CD4-positive, alpha-beta memory T cell (primary cell): Measurements from ENCODE around the gene CAMK2A. TPM values are rescaled to one million over a fixed set of nuclear protein-coding genes. Genes with fewer than 3 reads are reported as not detected.

Source experiments
- CTCF ChIA-PET: fragments of 350-600 bp; sonication (Branson Sonifier 250); formaldehyde crosslinking; loops from one replicate; lab custom pipeline; 2021; ENCODE audit warnings: inconsistent platforms; ENCODE audit not compliant: partially characterized antibody; lab: Charles Lee
- POLR2A ChIA-PET: fragments of 350-600 bp; sonication (Branson Sonifier 250); formaldehyde crosslinking; loops from one replicate; lab custom pipeline; 2021; ENCODE audit not compliant: partially characterized antibody; lab: Charles Lee
- DNase-seq, 5 donors: peaks; one replicate each; pipeline versions ENCODE4 v3.0.0 to v3.0.0-alpha.2; 2020 to 2022; ENCODE audit warnings: mixed read lengths in 1 of 5
- H3K27ac ChIP-seq: one replicate; pipeline ENCODE4 v1.7.0; 2013; ENCODE audit warnings: low read depth, low read length
- H3K27me3 ChIP-seq: 2 replicates; pipeline ENCODE4 v1.7.0; 2013; ENCODE audit warnings: mild to moderate bottlenecking, low read length, moderate library complexity; ENCODE audit not compliant: insufficient read depth
- H3K36me3 ChIP-seq: 2 replicates; pipeline ENCODE4 v1.7.0; 2013; ENCODE audit warnings: mild to moderate bottlenecking, low read length, moderate library complexity; ENCODE audit not compliant: insufficient read depth
- H3K4me1 ChIP-seq: 2 replicates; pipeline ENCODE4 v1.7.0; 2013; ENCODE audit warnings: mild to moderate bottlenecking, low read length, moderate library complexity; ENCODE audit not compliant: insufficient read depth
- H3K4me3 ChIP-seq, 2 donors: one replicate each; pipeline ENCODE4 v1.7.0; 2013; ENCODE audit warnings: low read length in 2 of 2, mild to moderate bottlenecking in 1 of 2
- H3K9me3 ChIP-seq, 2 donors: one replicate each; pipeline ENCODE4 v1.7.0; 2013; ENCODE audit warnings: low read length in 2 of 2, control low read depth in 1 of 2; ENCODE audit not compliant: control insufficient read depth in 1 of 2
- H3K27ac Mint-ChIP-seq, 7 donors: one replicate each; pipeline ENCODE4 v1.8.0; 2020 to 2021; ENCODE audit warnings: mixed read lengths in 7 of 7, mild to moderate bottlenecking in 6 of 7, inconsistent platforms in 3 of 7, moderate library complexity in 3 of 7
- H3K27me3 Mint-ChIP-seq, 2 donors: one replicate each; pipeline ENCODE4 v1.8.0; 2020 to 2021; ENCODE audit warnings: mixed read lengths in 2 of 2
- H3K36me3 Mint-ChIP-seq, 2 donors: one replicate each; pipeline ENCODE4 v1.8.0; 2020 to 2021; ENCODE audit warnings: mixed read lengths in 2 of 2, inconsistent platforms in 1 of 2, mild to moderate bottlenecking in 1 of 2
- H3K4me1 Mint-ChIP-seq, 4 donors: one replicate each; pipeline ENCODE4 v1.8.0; 2020 to 2021; ENCODE audit warnings: mixed read lengths in 4 of 4, mild to moderate bottlenecking in 1 of 4
- H3K4me3 Mint-ChIP-seq, 8 donors: one replicate each; pipeline ENCODE4 v1.8.0; 2020 to 2021; ENCODE audit warnings: mixed read lengths in 8 of 8, mild to moderate bottlenecking in 7 of 8, moderate library complexity in 6 of 8, inconsistent platforms in 3 of 8
- H3K9me3 Mint-ChIP-seq, 8 donors: one replicate each; pipeline ENCODE4 v1.8.0; 2020 to 2021; ENCODE audit warnings: mixed read lengths in 8 of 8, mild to moderate bottlenecking in 5 of 8, inconsistent platforms in 3 of 8, moderate library complexity in 1 of 8
- intact Hi-C: fragments of 100-400 bp; cut with micrococcal nuclease; formaldehyde crosslinking; loops from one replicate; pipeline ENCODE4 v1.15.1; 2023
- polyA plus RNA-seq, 2 donors: library from polyadenylated mRNA; unstranded; fragments of 300-500 nt; fragmentation: Illumina TruSeq; gene quantifications; one replicate each; pipeline ENCODE4 v1.2.3, GENCODE V29; 2021
- total RNA-seq, 2 experiments: library from RNA; stranded (reverse); gene quantifications; one replicate each; pipeline ENCODE4 v1.2.3, GENCODE V29; 2021

The CAMK2A gene
- total RNA-seq = not detected
- polyA plus RNA-seq = not detected

GRCh38 chr5:150289551-150290390 lies at the start of gene CAMK2A:
Gene CAMK2A, minus strand, starts transcription at chr5:150289773. Its CDS starts 148 bp downstream, at chr5:150289625.
- intact Hi-C loops = no loop called here
- Histone ChIP-seq H3K4me1 (no peaks in the 10 kb centered on the region), H3K9me3 (no peaks in the 10 kb centered on the region), H3K27ac (no peak within 1 kb of the TSS), H3K27me3 (no peaks in the 10 kb centered on the region), H3K36me3 (no peaks in the 10 kb centered on the region), H3K4me3 (no peak within 1 kb of the TSS)
- Mint-ChIP-seq H3K27me3 (peaks cover 2 to 4% of the 10 kb centered on the region in 2 donors), H3K4me3 (no peak within 1 kb of the TSS), H3K36me3 (no peaks in the 10 kb centered on the region), H3K27ac (peak within 1 kb of the TSS in 1 of 7 donors; percentile 5), H3K4me1 (peaks cover 0 to 2% (median 0%) of the 10 kb centered on the region in 4 donors), H3K9me3 (no peaks in the 10 kb centered on the region)
- CTCF ChIA-PET = interaction anchor here (0.6 to 1.2 kb wide), 2 partner anchors 28 to 139 kb away, joined by 3 read pairs; no protein-coding TSS in a partner anchor
- DNase-seq = no peak
- POLR2A ChIA-PET = no interaction called here

GRCh38 chr5:150339165-150339564 lies 49.6 kb upstream of the CAMK2A start:
- DNase-seq = no peak
- ChIA-PET CTCF (interaction anchor here (2.3 kb wide), 1 partner anchor 11 kb away, joined by 12 read pairs; no protein-coding TSS in a partner anchor), POLR2A (no interaction called here)
- Histone ChIP-seq H3K36me3 (no peaks in the 10 kb centered on the region), H3K4me3 (no peak overlapping the region), H3K9me3 (no peaks in the 10 kb centered on the region), H3K27ac (no peak overlapping the region), H3K4me1 (no peaks in the 10 kb centered on the region), H3K27me3 (no peaks in the 10 kb centered on the region)
- H3K9me3 Mint-ChIP-seq = no peaks in the 10 kb centered on the region
- peaks cover 0 to 6% (median 2%) of the 10 kb centered on the region in 4 donors for H3K4me1 Mint-ChIP-seq
- H3K4me3 Mint-ChIP-seq = no peak overlapping the region
- H3K27ac Mint-ChIP-seq = no peak overlapping the region
- intact Hi-C loops = no loop called here
- H3K27me3 Mint-ChIP-seq = no peaks in the 10 kb centered on the region
- no peaks in the 10 kb centered on the region for H3K36me3 Mint-ChIP-seq

GRCh38 chr5:150338546-150338945 lies 49.0 kb upstream of the CAMK2A start:
- intact Hi-C loops = no loop called here
- DNase-seq = no peak
- H3K27me3 ChIP-seq = no peaks in the 10 kb centered on the region
- no peak overlapping the region for H3K4me3 Mint-ChIP-seq
- H3K9me3 ChIP-seq = no peaks in the 10 kb centered on the region
- POLR2A ChIA-PET = no interaction called here
- H3K4me1 Mint-ChIP-seq = peaks cover 0 to 6% (median 2%) of the 10 kb centered on the region in 4 donors
- H3K36me3 ChIP-seq = no peaks in the 10 kb centered on the region
- H3K4me1 ChIP-seq = no peaks in the 10 kb centered on the region
- CTCF ChIA-PET = interaction anchor here (2.3 kb wide), 1 partner anchor 12 kb away, joined by 12 read pairs; no protein-coding TSS in a partner anchor
- no peak overlapping the region for H3K27ac ChIP-seq
- H3K36me3 Mint-ChIP-seq = no peaks in the 10 kb centered on the region
- H3K27ac Mint-ChIP-seq = peak overlapping the region in 1 of 7 donors; percentile 75
- no peak overlapping the region for H3K4me3 ChIP-seq
- no peaks in the 10 kb centered on the region for H3K9me3 Mint-ChIP-seq
- H3K27me3 Mint-ChIP-seq = no peaks in the 10 kb centered on the region

DNA sequence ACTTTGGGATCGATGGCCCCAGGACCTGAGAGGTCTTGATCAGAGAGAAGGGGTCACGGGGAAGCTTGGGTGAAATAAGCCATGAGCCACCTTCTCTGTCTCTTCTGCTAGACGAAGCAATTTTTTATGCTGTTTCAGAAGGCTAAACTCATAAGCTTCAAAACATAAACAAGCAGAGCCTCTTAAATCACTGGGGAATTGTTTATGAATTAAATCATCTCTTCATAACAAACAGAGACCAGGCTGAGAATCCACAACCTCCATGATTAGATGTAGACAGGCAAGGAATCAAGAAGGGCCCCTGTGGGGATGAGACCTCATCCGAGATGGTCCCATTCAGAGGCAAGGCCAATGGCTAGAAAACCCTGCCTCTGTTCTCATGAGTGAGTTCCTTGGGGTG lies 46.2 kb upstream of the CAMK2A start:
- no peaks in the 10 kb centered on the region for H3K36me3 ChIP-seq
- CTCF ChIA-PET = interaction anchor here (0.6 to 1.2 kb wide), 2 partner anchors 15 to 1348 kb away, joined by 4 to 6 read pairs; no protein-coding TSS in a partner anchor
- no peaks in the 10 kb centered on the region for H3K36me3 Mint-ChIP-seq

DNA sequence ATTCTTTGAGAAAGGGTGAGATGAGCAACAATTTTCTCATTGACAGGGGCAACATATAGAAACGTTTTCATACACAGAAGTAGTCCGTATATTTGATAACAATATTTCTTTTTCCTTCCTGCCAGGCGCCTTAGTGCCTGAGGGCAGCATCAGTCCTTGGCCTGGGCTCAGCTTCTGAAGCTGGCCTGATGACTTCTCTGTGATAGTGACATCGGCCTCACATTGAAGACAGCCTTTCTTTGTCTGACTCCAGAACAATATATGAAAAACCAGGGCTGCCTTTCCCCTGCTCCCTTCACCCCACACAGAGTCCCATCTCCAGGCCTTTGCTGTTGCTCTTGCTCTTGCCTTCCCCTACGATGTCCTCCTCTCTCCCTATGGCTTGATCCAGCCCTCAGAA lies 43.8 kb upstream of the CAMK2A start:
- Histone ChIP-seq H3K4me3 (no peak overlapping the region), H3K27me3 (no peaks in the 10 kb centered on the region), H3K9me3 (no peaks in the 10 kb centered on the region), H3K27ac (no peak overlapping the region), H3K4me1 (no peaks in the 10 kb centered on the region), H3K36me3 (no peaks in the 10 kb centered on the region)
- no peak overlapping the region for H3K27ac Mint-ChIP-seq
- CTCF ChIA-PET = interaction anchor here (1.5 kb wide), 1 partner anchor 17 kb away, joined by 4 read pairs; no protein-coding TSS in a partner anchor
- POLR2A ChIA-PET = no interaction called here
- intact Hi-C loops = no loop called here
- no peaks in the 10 kb centered on the region for H3K4me1 Mint-ChIP-seq
- peaks cover 0 to 3% of the 10 kb centered on the region in 2 donors for H3K27me3 Mint-ChIP-seq
- no peak for DNase-seq
- H3K9me3 Mint-ChIP-seq = no peaks in the 10 kb centered on the region
- no peak overlapping the region for H3K4me3 Mint-ChIP-seq
- no peaks in the 10 kb centered on the region for H3K36me3 Mint-ChIP-seq

More for the DNA sequence above, 46.2 kb upstream of the CAMK2A start:
- H3K27me3 ChIP-seq = no peaks in the 10 kb centered on the region
- no peak overlapping the region for H3K27ac ChIP-seq
- Mint-ChIP-seq H3K27me3 (no peaks in the 10 kb centered on the region), H3K4me1 (no peaks in the 10 kb centered on the region), H3K4me3 (no peak overlapping the region), H3K9me3 (no peaks in the 10 kb centered on the region), H3K27ac (no peak overlapping the region)
- H3K4me1 ChIP-seq = no peaks in the 10 kb centered on the region
- intact Hi-C loops = no loop called here
- no peaks in the 10 kb centered on the region for H3K9me3 ChIP-seq
- POLR2A ChIA-PET = no interaction called here
- H3K4me3 ChIP-seq = no peak overlapping the region
- DNase-seq = no peak

DNA sequence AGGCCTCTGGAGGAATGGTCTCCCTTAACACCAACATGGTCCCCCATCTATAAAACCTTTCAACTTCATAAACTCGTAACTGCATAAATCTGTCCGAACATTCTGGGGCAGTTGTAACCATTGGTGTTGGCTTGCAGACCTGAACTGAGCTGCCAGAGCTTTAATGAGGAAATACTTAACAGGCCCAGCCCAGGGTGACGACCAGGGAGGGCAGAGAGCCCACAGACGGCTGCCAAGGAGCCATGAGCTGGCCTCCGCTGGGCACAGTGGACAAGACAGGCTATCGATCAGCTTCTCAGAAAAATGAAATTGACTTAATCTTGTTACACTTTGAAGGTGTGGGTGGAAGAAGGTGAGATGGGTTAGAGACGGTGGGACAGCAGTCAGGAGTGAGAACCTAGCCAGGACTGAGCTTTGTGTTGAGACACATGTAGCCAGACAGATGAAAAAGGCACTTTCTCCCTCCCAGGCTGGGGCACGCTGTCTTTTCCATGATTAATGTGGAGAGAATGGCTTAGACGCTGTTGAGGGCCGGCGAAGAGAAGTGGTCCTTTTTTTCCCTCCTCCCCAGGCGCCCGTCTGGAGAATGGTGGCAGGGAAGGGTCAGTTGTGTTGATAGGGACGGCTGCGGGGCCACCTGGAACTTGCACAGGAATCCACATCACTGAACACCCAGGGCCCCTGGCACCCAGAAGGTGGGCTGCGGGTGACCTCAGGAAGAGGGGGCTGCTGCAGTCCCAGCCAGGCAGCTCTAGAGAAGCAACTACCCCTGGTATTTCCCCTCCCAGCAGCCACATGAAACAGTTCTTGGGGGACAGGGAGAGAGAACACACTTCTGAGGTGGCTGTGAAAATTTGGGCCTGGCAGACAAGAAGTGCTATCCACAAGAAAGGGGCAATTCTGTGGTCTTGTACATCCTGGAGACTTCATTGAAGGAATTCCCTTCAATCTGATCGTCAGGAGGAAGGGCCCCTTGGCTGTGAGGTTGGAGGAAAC lies 40.6 kb upstream of the CAMK2A start:
- H3K4me1 ChIP-seq = no peaks in the 10 kb centered on the region
- no peak for DNase-seq
- no peak overlapping the region for H3K27ac ChIP-seq
- H3K4me3 Mint-ChIP-seq = no peak overlapping the region
- H3K9me3 Mint-ChIP-seq = no peaks in the 10 kb centered on the region
- H3K4me3 ChIP-seq = no peak overlapping the region
- ChIA-PET CTCF (no interaction called here), POLR2A (no interaction called here)
- no peaks in the 10 kb centered on the region for H3K4me1 Mint-ChIP-seq
- H3K27me3 Mint-ChIP-seq = peaks cover 3 to 4% of the 10 kb centered on the region in 2 donors
- intact Hi-C loops = no loop called here
- no peaks in the 10 kb centered on the region for H3K36me3 Mint-ChIP-seq
- H3K27me3 ChIP-seq = no peaks in the 10 kb centered on the region
- H3K9me3 ChIP-seq = no peaks in the 10 kb centered on the region
- no peak overlapping the region for H3K27ac Mint-ChIP-seq
- no peaks in the 10 kb centered on the region for H3K36me3 ChIP-seq

GRCh38 chr5:150329038-150329437 lies 39.5 kb upstream of the CAMK2A start:
- Histone ChIP-seq H3K36me3 (no peaks in the 10 kb centered on the region), H3K4me3 (no peak overlapping the region), H3K27me3 (no peaks in the 10 kb centered on the region), H3K9me3 (no peaks in the 10 kb centered on the region), H3K4me1 (no peaks in the 10 kb centered on the region), H3K27ac (no peak overlapping the region)
- POLR2A ChIA-PET = no interaction called here
- no peaks in the 10 kb centered on the region for H3K4me1 Mint-ChIP-seq
- peaks cover 3 to 4% of the 10 kb centered on the region in 2 donors for H3K27me3 Mint-ChIP-seq
- H3K36me3 Mint-ChIP-seq = no peaks in the 10 kb centered on the region
- intact Hi-C loops = no loop called here
- CTCF ChIA-PET = no interaction called here
- H3K4me3 Mint-ChIP-seq = no peak overlapping the region
- H3K9me3 Mint-ChIP-seq = no peaks in the 10 kb centered on the region
- DNase-seq = no peak
- peak overlapping the region in 2 of 7 donors; percentile 8 to 39 for H3K27ac Mint-ChIP-seq
